AG08396 (cell line): ENCODE results near the gene COG5.

Experiments used
- DNase-seq: peaks from one replicate; pipeline ENCODE4 v3.0.0; 2012; ENCODE audit warnings: low spot score, mixed read lengths

The COG5 gene

GRCh38 chr7:107463139-107464078, 100.3 kb downstream of the COG5 start:
- peak; percentile 54 for DNase-seq

GRCh38 chr7:107461938-107462533, 101.7 kb downstream of the COG5 start:
- no peak for DNase-seq

- no peak for DNase-seq
These were observed 110.3 kb downstream of the COG5 start for GRCh38 chr7:107453388-107453787.

- no peak for DNase-seq
These were observed 112.8 kb downstream of the COG5 start for GRCh38 chr7:107450970-107451369.

- no peak for DNase-seq
These were observed 116.7 kb downstream of the COG5 start for GRCh38 chr7:107446988-107447387.

GRCh38 chr7:107446531-107446930, 117.2 kb downstream of the COG5 start:
- DNase-seq, result peak; percentile 37

GRCh38 chr7:107442678-107443077, 121.0 kb downstream of the COG5 start:
- DNase-seq, result no peak

- DNase-seq, result no peak
These were observed 121.9 kb downstream of the COG5 start for GRCh38 chr7:107441581-107442422.

- no peak for DNase-seq
These were observed 124.7 kb downstream of the COG5 start for GRCh38 chr7:107439025-107439424.

GRCh38 chr7:107435749-107436148, 128.0 kb downstream of the COG5 start:
- no peak for DNase-seq

- no peak for DNase-seq
These were observed 131.5 kb downstream of the COG5 start for GRCh38 chr7:107432261-107432660.

- DNase-seq, result no peak
These were observed 133.7 kb downstream of the COG5 start for GRCh38 chr7:107430057-107430456.

- DNase-seq, result no peak
These were observed 135.1 kb downstream of the COG5 start for GRCh38 chr7:107428642-107429041.

GRCh38 chr7:107427462-107427861, 136.3 kb downstream of the COG5 start:
- DNase-seq, result no peak

GRCh38 chr7:107414198-107414597, 149.5 kb downstream of the COG5 start:
- no peak for DNase-seq

GRCh38 chr7:107408349-107408748, 155.4 kb downstream of the COG5 start:
- no peak for DNase-seq

- DNase-seq, result no peak
These were observed 158.2 kb downstream of the COG5 start for GRCh38 chr7:107405559-107405958.

GRCh38 chr7:107404740-107405537, 158.8 kb downstream of the COG5 start:
- no peak for DNase-seq

- DNase-seq, result no peak
These were observed 165.6 kb downstream of the COG5 start for GRCh38 chr7:107398161-107398560.

- no peak for DNase-seq
These were observed 166.7 kb downstream of the COG5 start for GRCh38 chr7:107396990-107397389.

- no peak for DNase-seq
These were observed 167.6 kb downstream of the COG5 start for GRCh38 chr7:107396081-107396480.

GRCh38 chr7:107394831-107395230, 168.9 kb downstream of the COG5 start:
- DNase-seq, result no peak
